Measurements from ENCODE around the gene GSTA5. TPM values are rescaled to one million over a fixed set of nuclear protein-coding genes. Genes with fewer than 3 reads are reported as not detected.
"Not testable (repeated sequence)": the region's sequence is repeated elsewhere in the genome, so short reads cannot be mapped to it uniquely, and the experiment has no call there.

The GSTA5 gene
- total RNA-seq, 1 experiment from 2014 or later: not detected

GRCh38 chr6:52787917-52788316, 52.7 kb downstream of the GSTA5 start (continued):
- no peak for TF ChIP-seq ARID4B (CRISPR knock-in tag; IDR thresholded peaks at IDR 0.05; ENCODE audit: borderline replicate concordance)
- TF ChIP-seq GRHL2 (CRISPR knock-in tag; IDR thresholded peaks at IDR 0.05; ENCODE audit: insufficient replicate concordance, severe bottlenecking): no peak

GRCh38 chr6:52786249-52786956, 54.2 kb downstream of the GSTA5 start:
- ChIA-PET CTCF (interaction anchor here (1.2 kb wide), 1 partner anchor 18 kb away, joined by 3 read pairs; the partner anchor contains the start of gene GSTA1), POLR2A (no interaction called here)
- H3K9me3 Mint-ChIP-seq: peaks cover 20% of the 10 kb centered on the region
- TF ChIP-seq ZNF416 (CRISPR knock-in tag; IDR thresholded peaks at IDR 0.05) (no peak), ZNF317 (CRISPR knock-in tag; IDR thresholded peaks at IDR 0.05; ENCODE audit: borderline replicate concordance, low read depth) (no peak), CDX4 (CRISPR knock-in tag; IDR thresholded peaks at IDR 0.05; ENCODE audit: borderline replicate concordance) (no peak), SOX15 (CRISPR knock-in tag; IDR thresholded peaks at IDR 0.05) (no peak), ZNF121 (CRISPR knock-in tag; IDR thresholded peaks at IDR 0.05) (no peak), ZNF512 (CRISPR knock-in tag; IDR thresholded peaks at IDR 0.05; ENCODE audit: borderline replicate concordance) (no peak)
- DNase-seq (ENCODE audit: low spot score) (no peak), ATAC-seq (no peak)
- H3K4me1 Mint-ChIP-seq: peaks cover 2% of the 10 kb centered on the region; the same call in 1 of the 2 replicates
- H3K27me3 Mint-ChIP-seq (ENCODE audit: low read depth): no peaks in the 10 kb centered on the region; the same call in 1 of the 2 replicates
- no peak overlapping the region for H3K27ac Mint-ChIP-seq
- no peak overlapping the region for H3K4me3 Mint-ChIP-seq
- H3K36me3 Mint-ChIP-seq: 0 out of 2 replicates have a peak, but pooled peaks cover 1% of the 10 kb centered on the region

GRCh38 chr6:52782696-52783274, 57.8 kb downstream of the GSTA5 start:
- H3K4me1 Mint-ChIP-seq; ATAC-seq; H3K27ac Mint-ChIP-seq; H3K4me3 Mint-ChIP-seq; POLR2A ChIA-PET; CTCF ChIA-PET; DNase-seq (ENCODE audit: low spot score); H3K27me3 Mint-ChIP-seq (ENCODE audit: low read depth); H3K36me3 Mint-ChIP-seq: not testable (repeated sequence)
- peaks cover 18% of the 10 kb centered on the region for H3K9me3 Mint-ChIP-seq

GRCh38 chr6:52782209-52782608, 58.4 kb downstream of the GSTA5 start:
- DNase-seq (ENCODE audit: low spot score); H3K4me3 Mint-ChIP-seq; H3K27me3 Mint-ChIP-seq (ENCODE audit: low read depth); ATAC-seq; POLR2A ChIA-PET; CTCF ChIA-PET; H3K4me1 Mint-ChIP-seq; H3K36me3 Mint-ChIP-seq; H3K27ac Mint-ChIP-seq: not testable (repeated sequence)
- peaks cover 19% of the 10 kb centered on the region for H3K9me3 Mint-ChIP-seq

Other genes with a start within 250 kb of the GSTA5 start
- gene TMEM14A, start 169.7 kb downstream of the GSTA5 start, total RNA-seq (2021): 8.7 to 13.6 TPM (median 13.2 TPM) in 3 replicates
- 0.14 TPM in 1 of 3 replicates, not detected in the others for gene GSTA2, start 77.3 kb downstream of the GSTA5 start, total RNA-seq (2021)
- gene GSTA1, start 37.0 kb downstream of the GSTA5 start, total RNA-seq (2021): 0.48 to 0.90 TPM (median 0.89 TPM) in 3 replicates
- not detected in 3 replicates for gene GSTA3, start 68.9 kb upstream of the GSTA5 start, total RNA-seq (2021)
- gene GSTA4, start 154.5 kb upstream of the GSTA5 start, total RNA-seq (2021): 12.6 to 24.6 TPM (median 23.1 TPM) in 3 replicates
- gene CILK1, start 221.0 kb upstream of the GSTA5 start, total RNA-seq (2021): 7.7 to 8.7 TPM (median 8.2 TPM) in 3 replicates
- gene FBXO9, start 224.6 kb upstream of the GSTA5 start, total RNA-seq (2021): 44.5 to 54.4 TPM (median 48.1 TPM) in 3 replicates

Measured in WTC11 (cell line).